Measurements from ENCODE around the gene RHD.
A peak's percentile ranks its signal among the peaks of the same experiment; 100 is the strongest.
"Not testable (repeated sequence)": the region's sequence is repeated elsewhere in the genome, so short reads cannot be mapped to it uniquely, and the experiment has no call there.

RHD gene

DNA sequence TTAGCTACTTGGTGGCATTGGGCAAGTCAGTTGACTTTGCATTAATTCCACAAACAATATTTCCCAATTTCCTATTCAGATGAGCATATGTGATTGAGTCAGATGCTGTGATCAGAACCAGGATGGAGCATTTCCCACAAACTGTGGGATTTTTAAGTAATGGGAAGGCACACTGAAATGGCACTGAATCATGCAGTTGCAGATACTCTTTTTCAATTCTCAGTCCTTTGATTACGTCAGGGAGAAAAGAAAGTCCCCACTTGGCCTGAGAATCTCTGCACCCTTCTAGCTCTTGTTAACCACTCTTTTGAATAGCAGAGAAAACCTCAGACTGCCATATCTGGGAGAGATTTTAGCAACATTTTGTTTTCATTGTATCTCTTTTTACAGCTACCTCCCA lies 36.8 kb downstream of the RHD start:
- ATAC-seq, result not testable (repeated sequence)

GRCh38 chr1:25309486-25309885 lies 37.2 kb downstream of the RHD start:
- not testable (repeated sequence) for ATAC-seq

DNA sequence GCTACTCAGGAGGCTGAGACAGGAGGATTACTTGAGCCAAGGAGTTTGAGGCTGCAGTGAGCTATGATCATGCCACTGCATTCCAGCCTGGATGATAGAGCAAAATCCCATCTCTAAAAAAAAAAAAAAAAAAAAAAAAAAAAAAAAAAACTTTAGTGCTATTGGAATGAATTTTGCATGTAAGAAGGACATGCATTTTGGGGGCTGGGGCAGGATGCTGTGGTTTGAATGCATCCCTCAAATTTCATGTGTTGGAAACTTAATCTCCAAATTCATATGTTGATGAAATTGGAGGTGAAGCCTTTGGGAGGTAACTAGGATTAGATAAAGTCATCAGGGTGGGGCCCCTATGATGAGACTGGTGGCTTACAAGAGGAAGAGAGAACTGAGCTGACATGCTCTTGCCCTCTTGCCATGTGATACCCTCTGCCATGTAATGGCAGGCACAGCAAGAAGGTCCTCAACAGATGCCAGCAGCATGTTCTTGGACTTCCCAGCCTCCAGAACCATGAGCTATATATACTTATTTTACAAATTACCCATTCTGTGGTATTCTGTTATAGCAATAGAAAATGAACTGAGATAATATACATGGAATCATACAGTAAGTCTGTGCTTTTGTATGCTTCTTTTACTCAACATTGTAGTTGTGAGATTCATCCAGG lies 40.6 kb downstream of the RHD start:
- ATAC-seq, result not testable (repeated sequence)

- ATAC-seq, result not testable (repeated sequence)
Measured at GRCh38 chr1:25320314-25320938, 48.1 kb downstream of the RHD start.

- ATAC-seq, result not testable (repeated sequence)
Measured at GRCh38 chr1:25322127-25322526, 49.8 kb downstream of the RHD start.

- ATAC-seq, result not testable (repeated sequence)
Measured at GRCh38 chr1:25324407-25324806, 52.1 kb downstream of the RHD start.

DNA sequence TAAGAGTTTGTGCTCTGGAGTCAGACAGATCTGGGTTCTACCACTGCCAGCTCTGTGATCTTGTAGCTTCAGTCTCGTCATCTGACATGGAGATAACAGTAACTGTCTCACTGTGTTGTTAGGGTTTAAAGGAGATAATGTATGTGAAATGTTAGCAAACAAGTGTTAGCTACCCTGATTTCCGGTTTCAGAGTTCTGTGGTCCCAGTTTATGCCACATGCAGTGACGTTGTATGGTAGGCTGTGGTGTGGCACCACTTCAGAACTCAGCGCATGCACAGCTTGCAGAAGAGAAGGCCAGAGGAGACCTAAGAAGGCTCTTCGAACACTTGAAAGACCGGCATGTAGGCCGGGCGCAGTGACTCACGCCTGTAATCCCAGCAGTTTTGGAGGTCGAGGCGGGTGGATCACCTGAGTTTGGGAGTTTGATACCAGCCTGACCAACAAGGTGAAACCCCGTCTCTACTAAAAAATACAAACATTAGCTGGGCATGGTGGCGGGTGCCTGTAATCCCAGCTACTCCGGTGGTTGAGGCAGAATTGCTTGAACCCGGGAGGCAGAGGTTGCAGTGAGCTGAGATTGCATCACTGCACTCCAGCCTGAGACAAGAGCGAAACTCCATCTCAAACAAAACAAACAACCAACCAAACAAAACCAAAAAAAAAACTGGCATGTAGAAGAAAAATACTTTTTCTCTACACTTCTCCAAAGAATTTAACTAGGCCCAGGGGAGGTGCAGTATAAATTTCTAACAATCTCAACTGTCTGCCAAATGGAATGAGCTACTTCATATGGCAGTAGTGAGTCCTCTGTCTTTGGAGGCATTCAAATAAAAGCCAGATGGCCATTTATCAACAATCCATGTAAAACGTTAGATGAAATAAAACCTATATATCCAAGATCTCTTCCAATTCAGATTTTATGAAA lies 55.8 kb downstream of the RHD start:
- peak; percentile 66 to 73 for ATAC-seq

DNA sequence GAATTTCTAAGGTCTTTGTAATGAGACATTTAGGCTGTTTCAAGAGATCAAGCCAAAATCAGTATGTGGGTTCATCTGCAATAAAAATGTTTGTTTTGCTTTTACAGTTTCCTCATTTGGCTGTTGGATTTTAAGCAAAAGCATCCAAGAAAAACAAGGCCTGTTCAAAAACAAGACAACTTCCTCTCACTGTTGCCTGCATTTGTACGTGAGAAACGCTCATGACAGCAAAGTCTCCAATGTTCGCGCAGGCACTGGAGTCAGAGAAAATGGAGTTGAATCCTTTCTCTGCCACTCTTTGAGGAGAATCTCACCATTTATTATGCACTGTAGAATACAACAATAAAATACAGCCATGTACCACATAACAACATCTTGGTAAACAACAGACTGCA lies 56.5 kb downstream of the RHD start:
- ATAC-seq, result not testable (repeated sequence)

DNA sequence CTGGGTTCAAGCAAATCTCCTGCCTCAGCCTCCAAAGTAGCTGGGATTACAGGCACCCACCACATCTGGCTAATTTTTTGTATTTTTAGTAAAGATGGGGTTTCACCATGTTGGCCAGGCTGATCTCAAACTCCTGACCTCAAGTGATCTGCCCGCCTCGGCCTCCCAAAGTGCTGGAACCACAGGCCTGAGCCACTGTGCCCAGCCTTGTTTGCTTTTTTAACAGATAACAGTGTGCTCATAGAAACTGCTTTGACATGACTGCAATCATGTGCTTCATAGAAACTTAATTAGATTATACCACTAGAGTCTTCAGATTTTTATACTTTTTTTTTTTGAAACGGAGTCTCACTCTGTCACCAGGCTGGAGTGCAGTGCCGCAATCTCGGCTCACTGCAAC lies 57.0 kb downstream of the RHD start:
- not testable (repeated sequence) for ATAC-seq

GRCh38 chr1:25329950-25330349 lies 57.6 kb downstream of the RHD start:
- peak; percentile 70 to 71 for ATAC-seq

- ATAC-seq, result peak; percentile 2 to 9
Measured at GRCh38 chr1:25336922-25337354, 64.6 kb downstream of the RHD start.

DNA sequence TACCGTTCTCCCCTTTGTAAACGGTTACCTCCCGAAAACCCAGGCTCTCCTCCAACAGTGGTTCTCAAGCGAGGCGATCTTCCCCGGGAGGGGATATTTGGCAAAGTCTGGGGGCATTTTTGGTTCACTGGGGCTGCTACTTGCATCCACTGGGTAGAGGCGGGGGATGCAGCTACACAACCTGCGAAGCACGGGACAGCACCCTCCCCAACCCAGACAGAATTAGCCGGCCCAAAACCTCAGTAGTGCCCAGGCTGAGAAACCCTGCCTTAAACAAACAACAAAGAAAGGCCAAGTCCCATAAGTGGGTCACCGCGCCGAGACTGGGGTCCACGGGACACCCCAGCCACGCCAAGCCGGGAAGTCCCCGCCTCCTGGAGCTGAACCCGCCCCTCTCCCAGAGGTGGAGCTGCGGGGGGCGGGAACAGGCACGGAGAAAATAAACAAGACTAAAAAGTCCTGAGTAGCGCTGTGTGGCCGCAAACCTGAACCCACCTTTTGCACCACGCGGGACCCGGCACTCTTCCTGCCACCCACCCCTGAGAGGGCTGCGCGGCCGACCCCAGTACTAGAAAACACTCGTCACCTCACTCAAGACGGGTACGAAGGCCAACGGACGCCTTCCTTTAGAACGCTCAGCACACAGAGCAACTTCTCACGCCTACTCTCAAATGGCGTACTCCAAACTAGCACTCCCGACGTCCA lies 65.3 kb downstream of the RHD start:
- ATAC-seq, result peak; percentile 34 to 59

- peak; percentile 76 to 78 for ATAC-seq
Measured at GRCh38 chr1:25338188-25338981, 66.1 kb downstream of the RHD start, which contains the start of gene TMEM50A. Gene TMEM50A, plus strand, starts transcription at chr1:25338334. Its CDS starts 2,153 bp downstream, at chr1:25340487.

GRCh38 chr1:25338986-25339385 lies 66.7 kb downstream of the RHD start:
- ATAC-seq, result no peak

DNA sequence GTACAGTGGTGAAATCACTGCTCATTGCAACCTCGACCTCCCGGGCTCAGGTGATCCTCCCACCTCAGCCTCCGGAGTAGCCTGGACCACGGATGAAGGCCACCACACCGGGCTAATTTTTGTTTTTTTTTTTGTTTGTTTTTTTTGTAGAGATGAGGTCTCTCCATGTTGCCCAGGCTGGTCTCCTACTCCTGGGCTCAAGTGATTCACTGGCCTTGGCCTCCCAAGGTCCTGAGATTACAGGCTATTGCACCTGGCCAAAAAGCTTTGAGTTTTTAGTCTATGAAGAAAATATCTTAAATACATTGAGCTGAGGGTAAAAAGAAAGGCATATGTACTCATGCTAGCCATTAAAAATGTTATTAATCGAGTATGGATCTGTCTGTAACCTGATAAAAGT lies 69.4 kb downstream of the RHD start:
- ATAC-seq, result no peak

- no peak for ATAC-seq
Measured at GRCh38 chr1:25342846-25343245, 70.5 kb downstream of the RHD start.

DNA sequence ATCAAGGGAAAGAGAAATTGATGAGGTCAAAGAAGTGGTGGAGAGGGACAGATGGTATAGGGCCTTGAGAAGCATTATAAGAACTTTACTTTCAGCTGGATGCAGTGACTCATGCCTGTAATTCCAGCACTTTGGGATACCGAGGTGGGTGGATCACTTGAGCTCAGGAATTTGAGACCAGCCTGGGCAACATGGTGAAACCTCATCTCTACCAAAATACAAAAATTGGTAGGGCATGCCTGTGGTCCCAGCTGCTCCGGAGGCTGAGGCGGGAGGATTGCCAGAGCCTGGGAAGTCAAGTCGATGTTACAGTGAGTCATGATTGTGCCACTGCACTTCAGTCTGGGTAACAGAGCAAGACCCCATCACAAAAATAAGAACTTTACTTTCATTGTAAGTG lies 71.6 kb downstream of the RHD start:
- ATAC-seq, result no peak

- no peak for ATAC-seq
Measured at GRCh38 chr1:25347556-25347955, 75.2 kb downstream of the RHD start.

DNA sequence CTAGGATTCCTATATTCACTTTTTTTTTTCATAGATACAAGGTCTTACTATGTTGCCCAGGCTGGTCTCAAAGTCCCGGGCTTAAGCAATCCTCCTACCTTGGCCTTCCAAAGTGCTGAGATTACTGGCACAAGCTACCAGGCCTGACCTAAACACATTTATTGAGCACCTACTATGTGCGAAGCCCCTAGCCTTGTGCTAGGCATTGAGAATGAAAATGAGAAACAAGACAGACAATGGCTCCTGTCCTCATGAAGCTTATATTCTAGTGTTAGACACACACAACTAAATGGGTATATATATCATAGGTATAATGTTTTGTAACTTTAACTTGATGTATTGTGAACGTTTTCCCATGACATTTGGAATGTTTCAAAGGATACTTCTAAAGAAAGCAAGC lies 77.3 kb downstream of the RHD start:
- ATAC-seq, result no peak

DNA sequence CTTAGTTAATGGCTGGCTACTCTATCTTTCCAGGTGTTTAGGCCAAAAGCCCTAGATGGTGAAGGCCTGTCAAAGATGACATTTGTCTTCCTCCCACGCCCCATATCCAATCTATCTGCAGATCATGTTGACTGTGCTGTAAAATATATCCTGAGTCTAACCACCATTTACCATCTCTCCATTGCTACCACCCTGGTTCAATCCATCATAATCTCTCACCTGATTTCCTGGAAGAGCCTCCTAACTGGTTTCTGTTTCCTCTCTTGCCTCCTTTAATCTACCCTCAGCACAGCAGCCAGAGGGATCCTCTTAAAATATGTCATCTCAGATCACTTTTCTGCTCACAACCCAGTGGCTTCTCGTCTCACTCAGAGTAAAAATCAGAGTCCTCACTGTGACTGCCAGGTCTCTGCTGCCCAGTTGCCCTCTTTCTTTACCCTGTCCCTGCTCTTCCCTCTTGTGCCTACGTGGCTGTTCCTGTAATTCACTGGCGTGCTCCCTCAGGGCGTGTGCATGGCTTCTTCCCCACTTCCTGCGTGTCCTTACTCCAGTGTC lies 83.6 kb downstream of the RHD start:
- peak in 1 of 2 donors; percentile 11 for ATAC-seq

DNA sequence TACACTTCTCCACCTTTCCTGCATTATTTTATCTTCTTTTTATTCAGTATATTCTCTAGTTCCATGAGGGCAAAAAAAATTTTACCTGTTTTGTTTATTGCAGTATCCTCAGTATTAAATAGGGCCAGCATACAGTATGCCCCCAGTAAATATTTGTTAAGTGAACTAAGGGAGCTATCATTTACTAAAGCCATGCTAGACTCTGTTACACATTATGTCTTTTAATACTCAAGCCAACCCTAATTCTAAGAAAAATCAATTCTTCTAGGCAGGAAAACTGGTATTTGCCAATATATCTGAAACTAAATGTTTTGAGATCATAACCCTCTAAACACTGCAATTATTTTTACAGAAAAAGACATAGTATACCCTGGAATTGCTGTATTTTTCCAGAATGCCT lies 84.1 kb downstream of the RHD start:
- no peak for ATAC-seq
